Measurements from ENCODE around the gene LDLRAD4. TPM values are rescaled to one million over a fixed set of nuclear protein-coding genes. Genes with fewer than 3 reads are reported as not detected.

LDLRAD4 gene
- polyA plus RNA-seq, 1 of the 3 experiments (the other 2 are of a cell fraction), result 0.16 TPM

DNA sequence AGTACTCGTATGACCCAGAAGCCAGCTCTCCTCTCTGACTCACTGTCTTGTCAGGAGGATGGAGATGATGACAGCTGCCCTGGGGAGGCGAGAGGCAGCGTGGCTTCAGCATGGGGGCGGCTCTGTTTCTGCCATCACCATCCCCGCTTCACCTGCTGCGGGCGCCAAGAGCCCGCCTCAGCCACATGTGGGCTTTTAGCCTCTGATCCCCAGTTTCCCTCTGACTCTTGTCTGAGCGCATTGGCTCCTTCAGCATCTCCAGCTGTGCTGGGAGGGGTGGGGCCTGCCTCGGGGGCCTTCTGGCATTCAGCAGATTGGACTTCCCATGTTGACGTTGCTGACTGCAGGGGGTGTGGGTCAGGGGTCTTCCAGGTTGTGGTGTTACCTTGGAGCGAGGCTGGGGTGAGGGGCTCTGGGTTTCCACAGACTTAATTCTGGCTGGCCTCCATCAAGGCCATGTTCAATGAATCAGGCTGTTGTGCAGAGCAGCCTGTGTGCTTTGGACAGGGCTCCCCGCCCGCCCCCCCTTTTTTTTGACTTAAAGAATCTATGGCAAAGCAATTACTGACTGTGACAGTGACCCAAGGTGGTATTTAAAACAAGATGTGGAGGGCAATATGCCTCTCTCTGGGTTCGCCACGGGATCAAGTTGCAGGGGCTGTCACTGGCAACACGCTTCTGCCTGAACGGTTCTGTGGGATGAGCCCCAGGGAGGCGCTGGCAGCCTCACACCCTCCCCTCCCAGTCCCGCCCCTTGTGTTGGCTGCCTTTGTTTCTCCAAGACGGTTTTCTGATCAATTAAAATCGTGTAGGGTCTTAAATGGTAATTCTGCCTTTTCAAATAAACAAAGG, 228.3 kb downstream of the LDLRAD4 start:
- Histone ChIP-seq H3K4me1 (ENCODE audit: control insufficient read depth in 1 of 2, insufficient read depth in 2 of 2, low read depth in 1 of 2, low read length in 1 of 2) (peaks cover 12 to 64% of the 10 kb centered on the region in 2 experiments; a peak in 3 of 4 replicates), H3K36me3 (replicated peaks in 1 of 2; ENCODE audit: control insufficient read depth in 1 of 2, insufficient read depth in 2 of 2, low read length in 1 of 2) (no peaks in the 10 kb centered on the region), H2AFZ (ENCODE audit: low read depth) (peak overlapping the region; percentile 63; the same call in 1 of the 2 replicates), H3K79me2 (ENCODE audit: insufficient read depth) (no peaks in the 10 kb centered on the region), H3K4me2 (peak overlapping the region; percentile 65), H3F3A (replicated peaks; ENCODE audit: insufficient read depth) (no peaks in the 10 kb centered on the region), H3K9me3 (no peaks in the 10 kb centered on the region), H3K9me2 (no peaks in the 10 kb centered on the region), H3K4me3 (ENCODE audit: low read depth in 2 of 2, low read length in 1 of 2) (0 out of 4 replicates have a peak overlapping the region, but pooled peaks of 1 of the 2 experiments have one; percentile 28), H3K27me3 (ENCODE audit: insufficient read depth) (no peaks in the 10 kb centered on the region), H3K27ac (ENCODE audit: low read depth in 2 of 2, low read length in 1 of 2) (peak overlapping the region; percentile 74 to 85), H3K9ac (peak overlapping the region; percentile 18; the same call in 1 of the 2 replicates), H4K20me1 (ENCODE audit: insufficient read depth) (no peaks in the 10 kb centered on the region)
- WGBS (ENCODE audit: low lambda C conversion rate), result 70% methylated on average over 17 of the region's 22 CpGs
- DNase-seq, result no peak
- TF ChIP-seq SIN3A (IDR thresholded peaks at IDR 0.05; ENCODE audit: borderline replicate concordance, low read depth, low read length) (no peak), MXI1 (IDR thresholded peaks at IDR 0.05; ENCODE audit: low read depth, low read length) (no peak), CHD2 (IDR thresholded peaks at IDR 0.05; ENCODE audit: low read length, partially characterized antibody) (no peak), ELF1 (IDR thresholded peaks at IDR 0.05) (no peak), ZBTB33 (IDR thresholded peaks at IDR 0.05; ENCODE audit: borderline replicate concordance, low read depth) (no peak), USF1 (IDR thresholded peaks at IDR 0.05; ENCODE audit: borderline replicate concordance, low read depth) (no peak), GABPA (IDR thresholded peaks at IDR 0.05; ENCODE audit: low read depth) (no peak), RFX5 (IDR thresholded peaks at IDR 0.05; ENCODE audit: low read length) (no peak), FOXM1 (IDR thresholded peaks at IDR 0.05; ENCODE audit: low read depth) (no peak), YY1 (IDR thresholded peaks at IDR 0.05; ENCODE audit: low read depth) (no peak), MEF2A (IDR thresholded peaks at IDR 0.05; ENCODE audit: borderline replicate concordance, low read depth) (no peak), NRF1 (IDR thresholded peaks at IDR 0.05; ENCODE audit: low read depth, low read length) (no peak), MAX (IDR thresholded peaks at IDR 0.05; ENCODE audit: low read depth) (no peak), EP300 (IDR thresholded peaks at IDR 0.05; ENCODE audit: borderline replicate concordance in 1 of 2, low read depth in 1 of 2, low read length in 1 of 2) (no peak), TCF12 (IDR thresholded peaks at IDR 0.05) (no peak), EZH2phosphoT487 (IDR thresholded peaks at IDR 0.05; ENCODE audit: borderline replicate concordance, low read depth) (no peak), REST (IDR thresholded peaks at IDR 0.05; ENCODE audit: low read depth, low read length) (no peak)
- TF ChIP-seq, protein P1, sequence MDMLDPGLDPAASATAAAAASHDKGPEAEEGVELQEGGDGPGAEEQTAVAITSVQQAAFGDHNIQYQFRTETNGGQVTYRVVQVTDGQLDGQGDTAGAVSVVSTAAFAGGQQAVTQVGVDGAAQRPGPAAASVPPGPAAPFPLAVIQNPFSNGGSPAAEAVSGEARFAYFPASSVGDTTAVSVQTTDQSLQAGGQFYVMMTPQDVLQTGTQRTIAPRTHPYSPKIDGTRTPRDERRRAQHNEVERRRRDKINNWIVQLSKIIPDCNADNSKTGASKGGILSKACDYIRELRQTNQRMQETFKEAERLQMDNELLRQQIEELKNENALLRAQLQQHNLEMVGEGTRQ (IDR thresholded peaks at IDR 0.05; ENCODE audit: borderline replicate concordance, low read depth, low read length), result no peak
- ChIA-PET POLR2A (no interaction called here), CTCF (no interaction called here)

Data from SK-N-SH (cell line).